Measurements from ENCODE around the gene CFAP54.

Gene CFAP54

GRCh38 chr12:96897421-96897820 lies 408.0 kb downstream of the CFAP54 start:
- H3K9ac ChIP-seq (ENCODE audit: low read length) = no peak overlapping the region
- no peak overlapping the region for H3K27ac ChIP-seq (ENCODE audit: low read depth, low read length, poor library complexity, severe bottlenecking)
- no peak overlapping the region for H3K4me2 ChIP-seq (ENCODE audit: low read length)
- no peaks in the 10 kb centered on the region for H3F3A ChIP-seq (ENCODE audit: insufficient read depth, low read length)
- no peaks in the 10 kb centered on the region for H3K79me2 ChIP-seq (ENCODE audit: insufficient read depth, low read length)
- H3K9me3 ChIP-seq (ENCODE audit: low read length) = no peaks in the 10 kb centered on the region
- H3K9me2 ChIP-seq (ENCODE audit: low read depth, low read length) = no peaks in the 10 kb centered on the region
- no peak overlapping the region for H3K4me3 ChIP-seq (ENCODE audit: low read depth, low read length, poor library complexity, severe bottlenecking)
- H3K4me1 ChIP-seq (ENCODE audit: insufficient read depth, low read length, severe bottlenecking) = peaks cover 2% of the 10 kb centered on the region
- no peaks in the 10 kb centered on the region for H3K36me3 ChIP-seq (ENCODE audit: insufficient read depth, low read length)
- 0 out of 2 replicates have a peak, but pooled peaks cover 5% of the 10 kb centered on the region for H3K27me3 ChIP-seq (ENCODE audit: insufficient read depth, low read length)
- TF ChIP-seq EZH2 (IDR thresholded peaks at IDR 0.05; ENCODE audit: borderline replicate concordance, low read length) (no peak), CTCF (IDR thresholded peaks at IDR 0.05; ENCODE audit: low read length) (no peak)
- H4K20me1 ChIP-seq (ENCODE audit: insufficient read depth, low read length) = no peaks in the 10 kb centered on the region
- H2AFZ ChIP-seq (ENCODE audit: low read length) = no peak overlapping the region

- H3K27me3 ChIP-seq (ENCODE audit: insufficient read depth, low read length) = 0 out of 2 replicates have a peak, but pooled peaks cover 5% of the 10 kb centered on the region
- H2AFZ ChIP-seq (ENCODE audit: low read length) = no peak overlapping the region
- peaks cover 6% of the 10 kb centered on the region for H3K4me1 ChIP-seq (ENCODE audit: insufficient read depth, low read length, severe bottlenecking)
- H4K20me1 ChIP-seq (ENCODE audit: insufficient read depth, low read length) = no peaks in the 10 kb centered on the region
- no peak overlapping the region for H3K4me3 ChIP-seq (ENCODE audit: low read depth, low read length, poor library complexity, severe bottlenecking)
- H3K9me2 ChIP-seq (ENCODE audit: low read depth, low read length) = no peaks in the 10 kb centered on the region
- TF ChIP-seq CTCF (IDR thresholded peaks at IDR 0.05; ENCODE audit: low read length) (no peak), EZH2 (IDR thresholded peaks at IDR 0.05; ENCODE audit: borderline replicate concordance, low read length) (no peak)
- no peak overlapping the region for H3K9ac ChIP-seq (ENCODE audit: low read length)
- no peak overlapping the region for H3K4me2 ChIP-seq (ENCODE audit: low read length)
- H3K27ac ChIP-seq (ENCODE audit: low read depth, low read length, poor library complexity, severe bottlenecking) = no peak overlapping the region
- H3K9me3 ChIP-seq (ENCODE audit: low read length) = no peaks in the 10 kb centered on the region
- no peaks in the 10 kb centered on the region for H3K79me2 ChIP-seq (ENCODE audit: insufficient read depth, low read length)
- no peaks in the 10 kb centered on the region for H3F3A ChIP-seq (ENCODE audit: insufficient read depth, low read length)
- H3K36me3 ChIP-seq (ENCODE audit: insufficient read depth, low read length) = no peaks in the 10 kb centered on the region
Measured at GRCh38 chr12:96901175-96901574, 411.8 kb downstream of the CFAP54 start.

GRCh38 chr12:96902076-96902475 lies 412.7 kb downstream of the CFAP54 start:
- Histone ChIP-seq H3K27me3 (ENCODE audit: insufficient read depth, low read length) (0 out of 2 replicates have a peak, but pooled peaks cover 5% of the 10 kb centered on the region), H3K79me2 (ENCODE audit: insufficient read depth, low read length) (no peaks in the 10 kb centered on the region), H4K20me1 (ENCODE audit: insufficient read depth, low read length) (no peaks in the 10 kb centered on the region), H3K4me2 (ENCODE audit: low read length) (no peak overlapping the region; the same call in 1 of the 2 replicates), H2AFZ (ENCODE audit: low read length) (no peak overlapping the region), H3K9me2 (ENCODE audit: low read depth, low read length) (no peaks in the 10 kb centered on the region), H3K27ac (ENCODE audit: low read depth, low read length, poor library complexity, severe bottlenecking) (no peak overlapping the region), H3K4me1 (ENCODE audit: insufficient read depth, low read length, severe bottlenecking) (peaks cover 11% of the 10 kb centered on the region), H3K4me3 (ENCODE audit: low read depth, low read length, poor library complexity, severe bottlenecking) (no peak overlapping the region), H3F3A (ENCODE audit: insufficient read depth, low read length) (no peaks in the 10 kb centered on the region), H3K36me3 (ENCODE audit: insufficient read depth, low read length) (no peaks in the 10 kb centered on the region), H3K9ac (ENCODE audit: low read length) (no peak overlapping the region), H3K9me3 (ENCODE audit: low read length) (no peaks in the 10 kb centered on the region)
- TF ChIP-seq EZH2 (IDR thresholded peaks at IDR 0.05; ENCODE audit: borderline replicate concordance, low read length) = no peak
- TF ChIP-seq CTCF (IDR thresholded peaks at IDR 0.05; ENCODE audit: low read length) = peak; percentile 39; the same call in 1 of the 2 replicates

Measured in OCI-LY1 (cell line).